K562 (cell line): ENCODE results near the gene CACNA1C.

Experiments
- CTCF ChIP-seq, 3 experiments: IDR thresholded peaks in 2 of 3; conservative IDR thresholded peaks in 1 of 3; 2 replicates each; pipeline ENCODE4 v1.5.1; 2011 to 2012; ENCODE audit warnings: low read length in 3 of 3, mild to moderate bottlenecking in 3 of 3, control low read depth in 2 of 3, improper control_type of control experiment in 1 of 3, inconsistent platforms in 1 of 3, low read depth in 1 of 3, mixed read lengths in 1 of 3, moderate library complexity in 1 of 3; ENCODE audit not compliant: insufficient read depth in 2 of 3
- NELFE ChIP-seq: IDR thresholded peaks from 2 replicates; pipeline ENCODE4 v1.6.1; 2011; ENCODE audit warnings: mild to moderate bottlenecking; ENCODE audit not compliant: insufficient read depth, insufficient read length
- POLR2AphosphoS5 ChIP-seq: IDR thresholded peaks from 2 replicates; pipeline ENCODE4 v1.6.1; 2011; ENCODE audit warnings: mild to moderate bottlenecking, low read depth, low read length, moderate library complexity; ENCODE audit not compliant: control insufficient read depth, insufficient read depth
- TCF7 ChIP-seq: sonication (generic); IDR thresholded peaks from 2 replicates; pipeline ENCODE4 v1.6.1; 2016; ENCODE audit warnings: antibody characterized with exemption, borderline replicate concordance
- ZNF512 ChIP-seq: IDR thresholded peaks from 2 replicates; pipeline ENCODE4 v1.6.1; 2016; ENCODE audit warnings: missing genetic modification characterization, missing compliant biosample characterization
- ZNF644 ChIP-seq: fragments of 200-800 bp; sonication (Bioruptor generic); IDR thresholded peaks from 2 replicates; pipeline ENCODE4 v1.6.1; 2016; ENCODE audit warnings: low read depth, missing genetic modification characterization, missing compliant biosample characterization

- TF ChIP-seq CTCF (IDR thresholded peaks at IDR 0.05 in 2 of 3, conservative IDR thresholded peaks at IDR 0.05 in 1 of 3; ENCODE audit: insufficient read depth in 2 of 3, low read depth in 1 of 3, low read length in 3 of 3) (no peak), TCF7 (no peak), ZNF644 (no peak), ZNF512 (tag) (no peak), NELFE (no peak), POLR2AphosphoS5 (no peak)
Measured at GRCh38 chr12:2271961-2272360, 219.2 kb downstream of the CACNA1C start.
